Astrocyte of the hippocampus (primary cell): ENCODE data around the gene TXNRD2.

Source experiments
- DNase-seq: peaks from one replicate; pipeline ENCODE4 v3.0.0; 2011; ENCODE audit warnings: low read depth, low spot score

The TXNRD2 gene

DNA sequence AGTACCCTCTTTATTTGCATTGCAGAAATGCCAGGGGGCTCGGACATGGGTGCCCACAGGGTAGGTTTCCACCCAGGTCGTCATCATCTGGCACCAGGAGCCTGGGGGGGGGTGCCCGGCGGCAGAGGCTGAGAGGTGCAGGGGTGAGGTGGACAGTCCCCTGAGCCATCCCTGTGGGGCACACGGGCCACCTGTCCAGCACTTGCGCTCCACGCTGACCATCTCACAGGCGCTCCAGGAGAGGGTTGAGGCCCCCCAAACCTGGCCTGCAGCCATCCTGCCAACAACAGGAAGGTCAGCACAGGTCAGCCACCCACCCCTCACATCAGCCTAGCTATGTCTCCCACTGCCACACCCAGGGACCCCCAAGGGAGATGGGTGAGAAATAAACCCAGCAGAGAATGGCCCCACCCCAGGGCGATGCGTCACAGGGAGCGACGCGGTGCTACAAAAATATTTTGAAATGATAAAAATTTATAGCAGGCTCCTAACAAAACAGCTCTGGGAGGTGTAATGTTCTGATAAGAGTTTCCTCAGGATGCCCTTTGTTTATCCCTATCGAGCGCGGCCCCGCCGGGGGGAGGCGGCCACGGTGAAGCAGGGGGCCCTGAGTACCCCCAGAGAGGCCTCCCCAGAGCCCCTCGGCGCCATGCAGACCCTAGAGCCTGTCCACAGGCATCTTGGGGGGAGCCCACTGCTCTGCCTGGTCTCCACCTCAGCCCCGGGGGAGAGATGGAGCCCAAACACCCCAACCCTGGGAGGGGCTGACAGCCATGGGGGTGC lies 65.9 kb downstream of the TXNRD2 start:
- no peak for DNase-seq

DNA sequence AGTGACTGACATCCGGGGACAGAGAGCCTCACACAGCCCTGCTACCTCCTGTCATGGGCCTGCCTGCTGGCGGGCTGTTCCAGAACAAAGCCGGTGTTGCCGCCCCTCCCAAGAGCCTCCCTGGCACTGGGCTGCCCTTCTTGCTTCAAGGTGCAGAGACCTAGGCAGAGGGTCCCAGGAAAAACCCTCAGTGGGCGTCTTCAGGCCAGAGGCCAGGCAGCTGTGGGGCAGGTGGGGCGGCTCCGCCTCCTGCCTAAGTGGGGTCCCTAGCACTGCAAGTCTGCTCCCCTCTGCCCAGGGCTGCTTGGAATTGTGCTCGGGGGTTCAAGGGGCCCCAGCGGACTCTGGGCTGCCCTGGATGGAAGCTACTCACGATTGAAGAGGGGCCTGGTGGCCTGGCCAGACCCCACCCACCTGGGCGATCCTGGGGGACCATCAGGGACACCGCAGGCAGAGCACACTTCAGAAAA lies 66.5 kb downstream of the TXNRD2 start:
- DNase-seq, result no peak

DNA sequence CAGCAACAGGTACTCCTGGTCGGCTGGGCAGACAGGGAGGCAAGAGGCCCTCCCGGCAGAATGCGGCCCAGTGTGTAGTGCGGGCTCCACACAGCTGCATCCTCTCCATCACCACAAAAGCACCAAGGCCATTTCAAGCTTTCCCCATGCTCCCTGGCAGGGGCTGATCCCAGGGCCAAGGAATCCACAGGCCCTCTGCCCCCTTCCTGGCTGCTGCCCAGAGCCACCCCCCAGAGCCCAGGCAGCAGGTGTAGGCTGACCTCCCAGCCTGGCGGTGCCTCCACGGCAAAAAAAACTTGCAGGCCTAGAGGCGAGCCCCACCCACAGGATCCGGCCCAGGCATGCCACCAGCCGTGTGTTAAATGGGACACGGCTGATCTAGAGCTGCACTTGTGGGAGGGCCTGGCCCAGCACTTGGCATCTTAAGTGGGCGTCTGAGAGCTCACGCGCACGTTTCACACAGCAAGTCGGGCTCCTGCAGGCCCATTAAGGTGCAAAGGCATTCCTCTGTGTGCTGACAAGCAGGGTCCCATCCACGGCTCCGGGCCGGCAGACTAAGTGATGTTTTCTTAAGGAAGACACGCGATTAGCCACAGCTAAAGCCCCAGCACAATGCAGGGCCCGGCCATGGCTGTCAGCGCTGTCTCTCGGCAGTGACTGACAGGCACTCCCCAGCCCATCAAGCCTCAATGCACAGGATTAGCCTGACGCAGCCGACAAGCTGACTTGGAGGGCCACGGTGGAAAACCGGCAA lies 67.1 kb downstream of the TXNRD2 start:
- peak; percentile 70 for DNase-seq

DNA sequence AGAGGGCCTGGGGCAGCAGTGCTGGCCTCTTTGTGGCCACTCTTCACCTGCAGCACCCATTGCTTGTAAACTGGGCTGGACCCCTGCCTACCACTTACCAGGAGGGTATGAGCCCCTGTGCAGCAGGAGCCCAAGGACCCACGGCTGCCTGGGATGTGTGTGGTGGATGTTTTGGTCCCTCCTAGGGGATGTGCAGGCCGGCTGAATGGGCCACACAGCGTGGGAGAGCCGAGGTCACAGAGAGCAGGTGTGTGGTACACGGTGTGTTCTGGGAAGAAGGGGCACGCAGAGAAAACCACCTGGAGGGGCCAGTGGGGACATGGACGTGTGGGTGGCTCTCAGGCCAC lies 67.7 kb downstream of the TXNRD2 start:
- DNase-seq, result no peak

DNA sequence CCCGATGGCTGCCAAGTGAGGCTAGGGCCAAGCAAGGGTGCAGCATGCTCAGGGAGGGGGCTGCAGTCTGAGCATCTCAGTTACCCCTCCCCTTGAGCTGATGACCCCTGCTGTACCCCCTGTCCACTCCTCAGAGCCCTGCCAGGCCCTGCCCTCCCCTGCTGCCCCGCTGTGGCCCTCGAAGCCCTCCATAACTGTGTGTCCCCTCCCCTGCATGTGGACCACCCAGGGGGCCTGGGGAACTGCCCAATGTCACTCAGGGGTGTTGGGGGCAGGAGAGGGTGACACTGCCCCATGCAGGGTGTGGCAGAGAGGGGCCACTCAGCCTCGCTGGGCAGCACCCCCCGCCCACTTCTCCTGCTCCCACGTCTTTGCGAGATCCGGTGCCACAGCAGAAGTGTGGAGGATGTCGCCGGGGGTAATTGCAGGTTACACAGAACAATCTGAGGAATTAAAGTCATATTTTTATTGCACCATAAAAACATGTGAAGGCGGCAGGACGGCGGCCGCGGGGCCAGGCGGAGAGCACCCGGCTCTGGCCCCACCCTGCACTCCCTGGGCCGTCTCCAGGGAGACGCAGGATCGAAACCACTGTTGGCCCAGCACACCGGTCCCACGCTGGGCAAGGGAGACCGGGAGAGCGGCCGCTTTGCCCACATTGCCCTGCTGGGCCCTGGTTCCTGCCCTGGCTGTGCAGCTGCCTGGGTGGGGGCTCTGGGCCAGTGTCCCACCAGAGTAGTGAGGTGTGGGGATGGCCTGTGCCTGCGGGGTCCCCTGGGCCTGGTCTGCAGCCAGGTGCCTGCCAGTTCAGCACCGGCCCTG lies 68.3 kb downstream of the TXNRD2 start:
- no peak for DNase-seq

DNA sequence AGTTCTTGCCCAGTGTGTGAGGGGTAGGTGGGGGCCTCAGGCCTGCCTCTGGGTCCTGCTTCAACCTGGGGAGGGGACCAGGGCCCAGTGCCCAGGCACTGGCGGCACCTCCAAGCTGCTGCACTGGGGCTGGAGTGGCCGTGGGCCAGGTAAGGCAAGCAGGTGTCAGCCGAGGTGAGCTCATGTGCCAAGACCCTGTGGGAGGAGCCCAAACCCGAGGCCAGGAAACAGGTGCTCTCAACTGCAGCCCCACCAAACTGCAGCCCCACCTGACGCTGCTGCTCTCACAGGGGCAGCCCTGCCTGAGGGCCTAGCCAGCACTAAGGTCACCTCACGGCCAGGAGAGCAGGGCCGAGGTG lies 68.9 kb downstream of the TXNRD2 start:
- DNase-seq, result no peak

DNA sequence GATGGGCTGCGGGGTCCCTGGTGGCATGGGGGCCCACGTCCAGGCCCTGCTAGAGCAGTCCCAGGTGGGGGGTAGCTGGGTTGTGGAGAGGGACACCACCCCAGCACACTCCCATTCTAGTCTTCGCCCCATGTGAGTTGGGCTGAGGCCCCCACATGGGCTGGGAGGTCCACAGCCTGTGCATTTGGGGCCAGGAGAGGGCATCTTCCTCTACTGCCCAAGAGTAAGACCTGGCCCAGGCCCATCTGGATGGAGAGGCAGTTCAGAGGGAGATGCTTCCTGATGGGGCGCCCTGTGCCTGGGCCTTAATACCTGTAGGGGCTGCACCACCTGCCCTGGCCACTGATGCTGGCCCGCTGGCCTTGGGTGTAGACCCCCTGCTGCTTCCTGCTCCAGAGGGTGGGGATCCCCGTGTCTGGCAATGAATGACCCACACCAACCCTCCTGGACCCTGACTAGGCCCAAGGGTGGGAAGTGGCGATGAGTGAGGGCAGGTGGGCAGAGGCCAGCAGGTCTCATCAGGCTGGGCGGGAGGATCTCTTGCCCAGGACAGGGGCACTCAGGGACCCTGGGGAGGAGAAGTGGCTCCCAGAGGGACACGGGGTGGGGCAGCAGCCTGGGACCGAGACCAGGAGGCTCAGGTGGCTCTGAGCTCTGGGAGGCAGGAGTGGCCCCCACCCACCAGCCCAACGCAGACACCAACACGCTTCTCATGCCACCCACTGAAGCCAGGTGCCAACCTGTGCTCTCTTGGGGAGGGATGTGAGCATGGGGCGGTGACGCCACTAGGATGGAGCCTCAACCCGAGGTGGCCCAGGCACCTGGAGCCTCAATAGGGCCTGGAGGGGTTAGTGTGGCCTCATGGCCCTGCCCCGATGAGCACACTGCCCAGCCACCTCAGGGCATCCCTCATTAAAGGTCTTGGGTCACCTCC lies 69.5 kb downstream of the TXNRD2 start:
- no peak for DNase-seq

DNA sequence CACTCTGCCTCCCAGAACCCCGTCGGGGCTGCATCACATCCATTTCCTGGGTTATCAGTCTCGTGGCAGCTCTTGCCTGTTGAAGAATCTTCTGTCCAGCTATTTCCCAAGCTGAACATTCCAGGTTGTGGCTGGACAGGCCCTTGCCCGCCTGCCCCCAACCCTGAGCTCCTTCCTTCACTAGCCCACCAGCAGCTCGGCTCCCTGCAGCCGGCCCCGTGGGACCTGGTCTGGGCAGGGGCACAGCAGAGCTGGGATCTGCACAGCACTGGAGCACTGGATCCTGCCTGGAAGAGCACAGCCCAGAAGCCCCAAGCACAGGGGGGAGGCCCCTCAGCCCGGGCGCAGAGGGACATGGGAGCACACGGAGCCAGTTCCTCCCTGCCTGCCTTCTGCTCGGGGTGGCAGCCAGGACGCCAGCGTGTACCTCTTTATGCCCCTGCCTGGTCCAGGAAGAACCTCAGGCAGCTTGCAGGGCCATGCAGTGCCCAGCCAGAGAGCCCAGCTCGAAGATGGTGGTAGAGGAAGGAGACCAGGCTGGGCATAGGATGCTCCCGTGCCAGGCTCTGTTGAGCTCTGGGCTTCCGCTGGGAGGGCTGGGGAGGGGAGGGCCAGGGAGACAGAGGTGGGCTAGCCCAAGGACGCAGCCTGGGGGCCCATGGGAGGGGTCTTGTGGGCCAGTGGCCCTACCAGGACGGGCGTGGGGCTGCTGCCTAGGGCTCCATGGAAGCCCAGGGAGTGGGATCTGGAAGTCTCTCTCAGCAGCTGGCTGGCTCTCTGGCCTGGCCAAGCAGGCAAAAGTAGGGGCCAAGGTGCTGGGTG lies 70.4 kb downstream of the TXNRD2 start:
- DNase-seq, result no peak

DNA sequence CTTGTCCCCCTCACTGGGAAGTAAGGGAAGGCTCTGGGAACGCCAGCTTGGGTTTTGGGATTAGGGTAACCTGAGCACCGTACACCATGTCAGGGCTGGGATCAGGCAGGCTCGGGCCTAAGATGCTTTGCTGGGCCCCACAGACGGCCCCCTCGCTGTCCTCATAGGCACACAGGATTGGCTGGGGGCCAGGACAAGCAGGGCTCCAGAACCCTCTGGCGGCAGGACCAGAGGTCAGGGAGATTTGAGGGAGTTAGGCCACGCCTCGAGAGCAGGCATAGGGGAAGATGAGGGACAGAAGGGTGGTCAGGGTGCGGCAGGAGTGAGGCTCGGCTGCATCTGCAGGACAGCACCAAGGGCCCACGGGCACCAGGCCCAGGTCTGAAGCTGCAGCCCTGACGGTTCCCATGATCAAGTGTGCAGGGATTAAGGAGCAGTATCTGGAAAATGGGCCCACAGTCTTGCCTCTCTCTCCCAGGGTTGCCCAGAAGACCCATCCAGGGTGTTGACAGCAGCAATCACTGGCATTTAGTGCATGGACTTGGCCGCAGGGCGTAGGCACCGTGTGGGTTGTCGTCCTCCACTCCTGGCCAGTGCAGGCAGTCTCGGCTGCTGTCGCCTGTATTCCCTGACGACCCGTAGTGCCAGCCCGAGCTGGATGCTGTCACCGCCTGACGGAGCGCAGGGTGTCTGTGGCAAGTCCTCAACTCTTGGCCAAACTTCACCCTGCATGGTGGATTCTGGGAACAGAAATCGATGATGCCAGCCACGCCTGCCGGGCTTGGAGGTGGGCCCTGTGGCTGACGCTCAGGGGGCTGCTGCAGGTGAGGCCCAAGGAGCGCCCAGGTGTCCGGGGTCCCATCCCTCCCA lies 71.2 kb downstream of the TXNRD2 start:
- no peak for DNase-seq

DNA sequence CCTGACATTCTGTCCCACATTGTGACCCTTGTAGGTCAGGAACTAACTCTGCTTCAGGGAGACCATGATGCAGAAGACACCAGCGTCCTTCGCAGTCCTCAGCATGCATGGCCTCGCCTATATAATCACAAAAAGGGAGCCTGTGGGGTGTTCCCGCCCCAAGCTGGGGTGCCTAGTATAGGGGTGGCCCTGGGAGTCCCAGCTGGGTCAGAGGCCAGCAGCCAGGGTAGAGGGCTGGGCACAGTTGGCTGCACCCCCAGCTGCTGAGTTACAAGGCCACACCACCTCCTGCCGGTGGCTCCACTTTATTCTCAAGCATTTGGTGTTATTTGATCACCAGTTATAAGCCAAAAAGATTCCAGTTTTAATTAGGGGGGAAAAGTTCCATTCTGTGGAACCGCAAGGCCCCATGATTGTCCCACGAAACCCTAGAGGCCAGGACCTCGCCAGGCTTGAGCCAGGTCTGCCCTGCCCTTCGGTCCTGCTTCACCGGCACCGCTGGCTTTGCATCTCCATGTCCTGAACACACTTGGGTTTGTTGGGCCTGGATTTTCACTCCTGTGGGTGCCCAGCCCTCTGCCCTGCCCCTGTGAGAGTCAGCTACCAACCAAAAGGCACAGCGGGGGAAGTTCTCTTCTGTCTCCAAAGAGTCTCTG lies 72.0 kb downstream of the TXNRD2 start:
- no peak for DNase-seq

DNA sequence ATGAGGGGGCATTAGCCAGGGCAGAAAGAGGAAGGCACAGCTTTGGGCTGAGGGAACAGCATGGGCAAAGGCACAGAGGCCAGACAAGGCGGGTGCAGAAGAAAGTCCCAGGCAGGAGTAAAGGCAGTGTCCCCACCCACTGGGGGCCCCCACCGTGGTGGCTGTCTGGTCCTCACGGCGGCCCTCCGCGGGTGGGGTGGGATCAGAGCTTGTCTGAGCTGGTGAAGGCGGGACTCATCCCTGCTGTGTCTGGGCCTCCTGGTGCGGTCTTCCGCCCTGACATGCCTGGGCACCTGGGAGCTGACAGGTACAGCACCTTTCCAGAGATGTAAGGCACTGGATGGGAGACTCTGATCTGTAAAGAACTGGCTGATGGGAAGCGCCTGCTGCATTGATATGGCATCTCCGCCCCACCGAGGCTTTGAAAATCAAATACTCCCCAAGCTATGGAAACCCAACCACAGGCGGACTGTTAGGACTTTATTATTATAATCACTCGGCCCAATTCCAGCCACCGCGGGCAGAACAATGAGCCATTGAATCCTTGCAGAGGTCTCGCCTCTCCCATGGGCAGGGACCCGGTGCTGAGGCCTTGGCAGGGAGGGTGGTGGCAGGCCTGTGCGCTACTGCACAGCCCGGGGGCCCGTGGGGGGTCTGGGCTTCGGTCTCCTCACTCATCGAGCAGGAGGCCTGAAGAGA lies 72.7 kb downstream of the TXNRD2 start:
- peak; percentile 77 for DNase-seq

DNA sequence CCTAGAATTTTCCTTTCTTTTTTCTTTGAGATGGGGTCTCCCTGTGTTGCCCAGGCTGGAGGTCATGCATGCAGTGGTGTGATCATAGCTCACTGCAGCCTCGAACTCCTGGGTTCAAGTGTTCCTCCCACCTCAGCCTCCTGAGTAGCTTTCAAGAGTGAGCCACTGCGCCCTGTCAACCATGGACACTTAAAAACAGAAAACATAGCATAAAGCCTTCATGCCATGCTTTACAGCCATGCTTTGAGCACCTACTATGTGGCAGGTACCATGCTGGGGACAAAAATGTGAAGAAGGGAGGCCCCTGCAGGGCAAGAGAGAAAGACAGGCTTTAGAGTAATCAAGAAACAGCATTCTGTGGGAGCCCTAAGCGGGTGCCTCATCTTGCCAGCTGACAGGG lies 73.3 kb downstream of the TXNRD2 start:
- no peak for DNase-seq

DNA sequence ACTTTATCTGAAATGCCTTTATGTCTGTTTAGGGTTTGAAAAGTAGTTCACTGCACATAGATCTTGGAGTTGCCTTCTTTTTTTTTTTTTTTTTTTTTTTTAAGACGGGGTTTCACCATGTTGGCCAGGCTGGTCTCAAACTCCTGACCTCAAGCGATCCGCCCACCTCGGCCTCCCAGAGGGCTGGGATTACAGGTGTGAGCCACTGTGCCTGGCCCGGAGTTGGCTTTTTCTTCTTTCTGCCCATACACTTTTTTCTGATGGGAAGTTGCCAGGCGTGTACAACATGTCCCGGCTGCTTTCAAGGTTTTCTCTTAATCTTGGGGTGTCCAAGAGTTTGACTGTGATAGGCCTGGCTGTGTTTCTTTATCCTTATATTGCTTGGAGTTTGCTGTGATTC lies 74.0 kb downstream of the TXNRD2 start:
- no peak for DNase-seq

DNA sequence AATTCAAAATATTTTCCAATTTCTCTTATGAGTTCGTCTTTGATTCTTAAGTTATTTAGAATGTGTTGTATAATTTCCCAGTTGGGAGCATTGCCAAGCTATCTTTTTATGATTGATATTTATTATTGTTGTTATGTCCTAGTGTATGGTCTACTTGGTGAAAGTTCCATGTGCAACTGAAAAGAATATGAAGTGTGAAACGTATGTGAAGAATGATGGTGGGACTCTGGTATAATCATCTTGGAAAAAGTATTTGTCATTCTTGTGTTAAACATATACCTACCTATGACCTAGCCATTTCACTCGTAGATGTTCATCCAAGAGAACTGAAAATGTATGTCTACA lies 75.0 kb downstream of the TXNRD2 start:
- no peak for DNase-seq

DNA sequence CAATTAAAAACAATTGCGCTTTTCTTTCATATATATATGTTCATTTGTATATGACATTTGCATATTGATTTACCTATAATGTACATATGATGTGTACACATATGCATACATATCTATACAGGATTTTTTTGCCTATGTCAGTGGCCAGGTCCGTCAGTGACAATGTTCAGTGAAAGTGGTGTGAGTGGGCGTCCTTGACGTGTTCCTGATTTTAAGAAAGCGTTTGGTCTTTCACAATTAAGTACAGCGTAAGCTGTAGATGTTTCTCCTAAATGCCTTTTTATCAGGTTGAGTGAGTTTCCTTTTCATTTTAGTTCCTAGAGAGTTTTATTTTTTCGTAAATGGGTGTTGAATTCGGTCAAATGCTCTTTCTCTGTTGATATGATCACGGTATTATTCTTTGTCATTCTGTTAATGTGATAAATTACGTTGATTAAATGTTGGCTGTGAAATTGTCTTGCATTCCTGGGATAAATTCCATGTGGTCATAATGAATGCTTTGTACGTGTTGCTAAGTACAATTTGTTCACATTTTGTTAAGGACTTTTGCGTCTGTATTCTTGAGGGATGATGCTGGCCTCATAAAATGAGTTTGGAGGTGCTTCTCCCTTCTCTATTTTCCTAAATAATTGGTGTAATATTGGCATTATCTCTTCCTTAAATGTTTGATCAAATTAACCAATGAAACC lies 76.3 kb downstream of the TXNRD2 start:
- DNase-seq, result peak; percentile 55

DNA sequence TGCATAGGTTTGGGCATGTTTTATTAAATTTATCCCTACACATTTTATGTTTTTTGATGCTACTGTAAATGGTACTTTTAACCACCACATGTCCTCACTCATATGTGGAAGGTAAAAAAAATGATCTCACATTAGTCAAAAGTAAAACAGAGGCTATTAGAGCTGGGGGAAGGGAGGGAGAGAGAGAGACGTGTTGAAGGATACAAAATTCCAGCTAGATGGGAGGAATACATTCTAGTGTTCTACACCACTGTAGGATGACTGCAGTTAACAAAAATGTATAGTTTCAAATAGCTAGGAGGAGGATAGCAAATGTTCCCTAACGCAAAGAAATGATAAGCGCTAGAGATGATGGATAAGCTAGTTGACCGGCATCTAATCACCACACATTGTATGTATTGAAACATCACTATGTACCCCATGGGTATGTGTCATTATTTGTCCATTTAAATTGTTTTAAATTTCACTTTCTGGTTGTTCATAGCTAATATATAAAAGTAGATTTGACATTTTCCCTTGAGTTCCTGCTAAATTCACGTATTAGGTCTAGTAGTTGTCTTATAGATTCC lies 77.0 kb downstream of the TXNRD2 start:
- DNase-seq, result no peak

DNA sequence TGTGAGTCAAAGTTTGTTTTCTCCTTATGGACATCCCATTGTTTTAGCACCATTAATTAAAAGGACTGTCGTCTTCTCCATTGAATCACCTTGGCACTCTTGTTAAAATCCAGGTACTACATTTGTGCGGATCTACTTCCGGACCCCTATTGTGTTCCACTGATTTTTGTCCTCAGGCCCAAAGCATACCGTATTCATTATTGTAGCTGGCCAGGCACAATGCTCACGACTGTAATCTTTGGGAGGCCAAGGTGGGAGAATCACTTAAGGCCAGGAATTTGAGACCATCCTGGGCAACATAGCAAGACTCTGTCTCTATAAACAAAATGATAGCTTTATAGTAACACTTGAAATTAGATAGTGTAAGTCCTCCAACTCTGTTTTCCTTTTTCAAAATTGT lies 78.0 kb downstream of the TXNRD2 start:
- no peak for DNase-seq
